ENCODE data around the gene PTGIS. TPM values are rescaled to one million over a fixed set of nuclear protein-coding genes. Genes with fewer than 3 reads are reported as not detected.
A peak's percentile ranks its signal among the peaks of the same experiment; 100 is the strongest.

PTGIS gene
- polyA plus RNA-seq, 2 of the 4 experiments (the other 2 are of a cell fraction), result 0.03 to 0.04 TPM

GRCh38 chr20:49580813-49581174 lies 12.9 kb upstream of the PTGIS start:
- POLR2A ChIA-PET, result no interaction called here

GRCh38 chr20:49579874-49580812 lies 12.2 kb upstream of the PTGIS start:
- TF ChIP-seq CBX2 (IDR thresholded peaks at IDR 0.05; ENCODE audit: borderline replicate concordance, low read depth) (no peak), MAFK (IDR thresholded peaks at IDR 0.05; ENCODE audit: partially characterized antibody) (no peak), RAD21 (conservative IDR thresholded peaks at IDR 0.05 in 1 of 2, IDR thresholded peaks at IDR 0.05 in 1 of 2) (no peak), CEBPB (IDR thresholded peaks at IDR 0.05) (no peak)
- FAIRE-seq, result no peak
- WGBS (ENCODE audit: missing lambda C conversion rate), result 82% methylated on average over 15 of the region's 15 CpGs
- Histone ChIP-seq H3K27ac (peak overlapping the region; percentile 54 to 88), H3K9me3 (peaks cover 16% of the 10 kb centered on the region), H3K4me2 (peak overlapping the region; percentile 47), H3K4me3 (no peak overlapping the region), H3K4me1 (peaks cover 52% of the 10 kb centered on the region)
- no peak for DNase-seq (ENCODE audit: low read depth in 1 of 2, low spot score in 1 of 2)
- no peak for ATAC-seq
- ChIA-PET POLR2A (no interaction called here), CTCF (interaction anchor here (0.9 to 10.2 kb wide), 6 partner anchors 9 to 46 kb away, joined by 3 to 115 read pairs (median 4); no protein-coding TSS in a partner anchor)

More at GRCh38 chr20:49580813-49581174, 12.9 kb upstream of the PTGIS start:
- peaks cover 52% of the 10 kb centered on the region for H3K4me1 ChIP-seq
- peak overlapping the region; percentile 47 for H3K4me2 ChIP-seq
- CTCF ChIA-PET, result interaction anchor here (0.9 to 10.2 kb wide), 4 partner anchors 16 to 46 kb away, joined by 3 to 115 read pairs (median 24); no protein-coding TSS in a partner anchor
- no peak for FAIRE-seq
- no peak overlapping the region for H3K4me3 ChIP-seq
- H3K9me3 ChIP-seq, result peaks cover 16% of the 10 kb centered on the region
- no peak for ATAC-seq
- 30% methylated on average over 1 of the region's 1 CpG for WGBS (ENCODE audit: missing lambda C conversion rate)
- DNase-seq (ENCODE audit: low read depth in 1 of 2, low spot score in 1 of 2), result no peak
- TF ChIP-seq MAZ (IDR thresholded peaks at IDR 0.05; ENCODE audit: borderline replicate concordance, low read depth, low read length) (no peak), RNF2 (IDR thresholded peaks at IDR 0.05; ENCODE audit: borderline replicate concordance, low read depth) (no peak), NR3C1 (IDR thresholded peaks at IDR 0.05) (no peak), MAFK (IDR thresholded peaks at IDR 0.05; ENCODE audit: partially characterized antibody) (no peak), KDM5A (IDR thresholded peaks at IDR 0.05) (no peak), ATOH8 (CRISPR knock-in tag; IDR thresholded peaks at IDR 0.05; ENCODE audit: low read depth) (no peak), TFCP2L1 (CRISPR knock-in tag; IDR thresholded peaks at IDR 0.05) (no peak), E2F6 (IDR thresholded peaks at IDR 0.05; ENCODE audit: borderline replicate concordance, low read depth) (no peak), BHLHE40 (IDR thresholded peaks at IDR 0.05; ENCODE audit: low read depth, low read length) (no peak), JUN (IDR thresholded peaks at IDR 0.05) (no peak), HOXB13 (CRISPR knock-in tag; IDR thresholded peaks at IDR 0.05; ENCODE audit: low read depth) (no peak), POLR2AphosphoS2 (conservative IDR thresholded peaks at IDR 0.05; ENCODE audit: low read length) (no peak), MYC (IDR thresholded peaks at IDR 0.05; ENCODE audit: borderline replicate concordance, low read length) (no peak), REST (IDR thresholded peaks at IDR 0.05) (no peak), HOXB5 (CRISPR knock-in tag; IDR thresholded peaks at IDR 0.05) (no peak), FOXS1 (CRISPR knock-in tag; IDR thresholded peaks at IDR 0.05) (no peak), CEBPB (IDR thresholded peaks at IDR 0.05) (no peak), RAD21 (conservative IDR thresholded peaks at IDR 0.05 in 1 of 2, IDR thresholded peaks at IDR 0.05 in 1 of 2) (no peak)
- peak overlapping the region; percentile 54 to 88; a peak in 5 of 6 replicates for H3K27ac ChIP-seq
